Measurements from ENCODE around the gene UBAP2L. TPM values are rescaled to one million over a fixed set of nuclear protein-coding genes. Genes with fewer than 3 reads are reported as not detected.
A peak's percentile ranks its signal among the peaks of the same experiment; 100 is the strongest.

Gene UBAP2L
- total and polyA plus RNA-seq, 9 of the 15 experiments (the other 6 are each of a cell fraction or from before 2014, with no cell fraction given) = 75.0 to 245 (median 119) TPM

GRCh38 chr1:154182344-154183045, 38.3 kb upstream of the UBAP2L start (continued):
- TF ChIP-seq ZNF24 (IDR thresholded peaks at IDR 0.05) (peak; percentile 86), MYC (IDR thresholded peaks at IDR 0.05; ENCODE audit: low read depth, low read length) (peak; percentile 17; the same call in 1 of the 2 replicates), MYC (CRISPR knock-in tag; IDR thresholded peaks at IDR 0.05; ENCODE audit: borderline replicate concordance, low read depth) (no peak; the same call in 1 of the 2 replicates), ZMIZ1 (IDR thresholded peaks at IDR 0.05; ENCODE audit: low read depth in 2 of 2, low read length in 2 of 2) (peak in 1 of 2 experiments; percentile 29; a peak in 1 of 4 replicates), POLR2B (IDR thresholded peaks at IDR 0.05; ENCODE audit: low read depth, partially characterized antibody) (no peak), PHB (CRISPR knock-in tag; IDR thresholded peaks at IDR 0.05) (no peak), ZNF197 (CRISPR knock-in tag; IDR thresholded peaks at IDR 0.05; ENCODE audit: low read depth) (no peak), ZBTB49 (CRISPR knock-in tag; IDR thresholded peaks at IDR 0.05; ENCODE audit: borderline replicate concordance) (0 out of 2 replicates have a peak, but pooled peaks have one; percentile 8), HDAC2 (IDR thresholded peaks at IDR 0.05) (0 out of 2 replicates have a peak, but pooled peaks have one; percentile 7), SIX5 (IDR thresholded peaks at IDR 0.05; ENCODE audit: borderline replicate concordance in 1 of 2, insufficient read depth in 1 of 2, low read depth in 1 of 2, low read length in 2 of 2) (no peak), ZNF583 (CRISPR knock-in tag; IDR thresholded peaks at IDR 0.05) (no peak), HMG20A (CRISPR knock-in tag; conservative IDR thresholded peaks at IDR 0.05) (no peak), XRCC5 (IDR thresholded peaks at IDR 0.05; ENCODE audit: low read depth, low read length) (0 out of 2 replicates have a peak, but pooled peaks have one; percentile 13), ZNF316 (IDR thresholded peaks at IDR 0.05) (peak; percentile 69), ZNF408 (CRISPR knock-in tag; IDR thresholded peaks at IDR 0.05; ENCODE audit: low read depth) (no peak)
- TF ChIP-seq, protein P1, sequence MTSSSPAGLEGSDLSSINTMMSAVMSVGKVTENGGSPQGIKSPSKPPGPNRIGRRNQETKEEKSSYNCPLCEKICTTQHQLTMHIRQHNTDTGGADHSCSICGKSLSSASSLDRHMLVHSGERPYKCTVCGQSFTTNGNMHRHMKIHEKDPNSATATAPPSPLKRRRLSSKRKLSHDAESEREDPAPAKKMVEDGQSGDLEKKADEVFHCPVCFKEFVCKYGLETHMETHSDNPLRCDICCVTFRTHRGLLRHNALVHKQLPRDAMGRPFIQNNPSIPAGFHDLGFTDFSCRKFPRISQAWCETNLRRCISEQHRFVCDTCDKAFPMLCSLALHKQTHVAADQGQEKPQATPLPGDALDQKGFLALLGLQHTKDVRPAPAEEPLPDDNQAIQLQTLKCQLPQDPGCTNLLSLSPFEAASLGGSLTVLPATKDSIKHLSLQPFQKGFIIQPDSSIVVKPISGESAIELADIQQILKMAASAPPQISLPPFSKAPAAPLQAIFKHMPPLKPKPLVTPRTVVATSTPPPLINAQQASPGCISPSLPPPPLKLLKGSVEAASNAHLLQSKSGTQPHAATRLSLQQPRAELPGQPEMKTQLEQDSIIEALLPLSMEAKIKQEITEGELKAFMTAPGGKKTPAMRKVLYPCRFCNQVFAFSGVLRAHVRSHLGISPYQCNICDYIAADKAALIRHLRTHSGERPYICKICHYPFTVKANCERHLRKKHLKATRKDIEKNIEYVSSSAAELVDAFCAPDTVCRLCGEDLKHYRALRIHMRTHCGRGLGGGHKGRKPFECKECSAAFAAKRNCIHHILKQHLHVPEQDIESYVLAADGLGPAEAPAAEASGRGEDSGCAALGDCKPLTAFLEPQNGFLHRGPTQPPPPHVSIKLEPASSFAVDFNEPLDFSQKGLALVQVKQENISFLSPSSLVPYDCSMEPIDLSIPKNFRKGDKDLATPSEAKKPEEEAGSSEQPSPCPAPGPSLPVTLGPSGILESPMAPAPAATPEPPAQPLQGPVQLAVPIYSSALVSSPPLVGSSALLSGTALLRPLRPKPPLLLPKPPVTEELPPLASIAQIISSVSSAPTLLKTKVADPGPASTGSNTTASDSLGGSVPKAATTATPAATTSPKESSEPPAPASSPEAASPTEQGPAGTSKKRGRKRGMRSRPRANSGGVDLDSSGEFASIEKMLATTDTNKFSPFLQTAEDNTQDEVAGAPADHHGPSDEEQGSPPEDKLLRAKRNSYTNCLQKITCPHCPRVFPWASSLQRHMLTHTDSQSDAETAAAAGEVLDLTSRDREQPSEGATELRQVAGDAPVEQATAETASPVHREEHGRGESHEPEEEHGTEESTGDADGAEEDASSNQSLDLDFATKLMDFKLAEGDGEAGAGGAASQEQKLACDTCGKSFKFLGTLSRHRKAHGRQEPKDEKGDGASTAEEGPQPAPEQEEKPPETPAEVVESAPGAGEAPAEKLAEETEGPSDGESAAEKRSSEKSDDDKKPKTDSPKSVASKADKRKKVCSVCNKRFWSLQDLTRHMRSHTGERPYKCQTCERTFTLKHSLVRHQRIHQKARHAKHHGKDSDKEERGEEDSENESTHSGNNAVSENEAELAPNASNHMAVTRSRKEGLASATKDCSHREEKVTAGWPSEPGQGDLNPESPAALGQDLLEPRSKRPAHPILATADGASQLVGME (CRISPR knock-in tag; IDR thresholded peaks at IDR 0.05) = 0 out of 2 replicates have a peak, but pooled peaks have one; percentile 14
